GM23338 (cell line): ENCODE results near the gene CCDC57. TPM values are rescaled to one million over a fixed set of nuclear protein-coding genes. Genes with fewer than 3 reads are reported as not detected.

Experiments used
- ATAC-seq: fragments of 200-7000 bp; cut with Tn5 transposase; 3 replicates; pipeline ENCODE4 v1.9.1; 2020
- DNase-seq: peaks from one replicate; pipeline ENCODE4 v3.0.0-alpha.2; 2015; ENCODE audit warnings: low spot score
- H2AFZ ChIP-seq: fragments of 200-600 bp; sonication (generic); 2 replicates; pipeline ENCODE4 v1.8.0; 2016; ENCODE audit warnings: antibody characterized with exemption, mild to moderate bottlenecking, moderate library complexity
- H3F3A ChIP-seq: fragments of 200-600 bp; sonication (generic); replicated peaks from 2 replicates; pipeline ENCODE4 v1.8.0; 2017; ENCODE audit warnings: antibody characterized with exemption, mixed run types, low read depth
- H3K27ac ChIP-seq: fragments of 200-600 bp; sonication (generic); 2 replicates; pipeline ENCODE4 v1.6.1; 2016; ENCODE audit warnings: low read depth
- H3K27me3 ChIP-seq: fragments of 200-600 bp; sonication (generic); 2 replicates; pipeline ENCODE4 v1.8.0; 2016; ENCODE audit warnings: mild to moderate bottlenecking, mixed run types, moderate library complexity; ENCODE audit not compliant: insufficient read depth
- H3K36me3 ChIP-seq: fragments of 200-600 bp; sonication (generic); 2 replicates; pipeline ENCODE4 v1.8.0; 2016; ENCODE audit warnings: mild to moderate bottlenecking; ENCODE audit not compliant: insufficient read depth
- H3K4me1 ChIP-seq: fragments of 200-600 bp; sonication (generic); 2 replicates; pipeline ENCODE4 v1.8.0; 2016; ENCODE audit warnings: mild to moderate bottlenecking, moderate library complexity; ENCODE audit not compliant: insufficient read depth
- H3K4me2 ChIP-seq: fragments of 200-600 bp; sonication (generic); 2 replicates; pipeline ENCODE4 v1.7.1; 2017; ENCODE audit warnings: mixed run types
- H3K4me3 ChIP-seq: fragments of 200-600 bp; sonication (generic); 2 replicates; pipeline ENCODE4 v1.6.1; 2016; ENCODE audit warnings: mixed run types
- H3K79me2 ChIP-seq: fragments of 200-600 bp; sonication (generic); replicated peaks from 2 replicates; pipeline ENCODE4 v1.8.0; 2017; ENCODE audit warnings: mild to moderate bottlenecking; ENCODE audit not compliant: insufficient read depth
- H3K9me2 ChIP-seq: fragments of 200-600 bp; sonication (generic); 2 replicates; pipeline ENCODE4 v1.8.0; 2017; ENCODE audit not compliant: insufficient read depth
- H4K20me1 ChIP-seq: fragments of 200-600 bp; sonication (generic); replicated peaks from 2 replicates; pipeline ENCODE4 v1.8.0; 2017; ENCODE audit warnings: mild to moderate bottlenecking; ENCODE audit not compliant: insufficient read depth
- H3K27ac Mint-ChIP-seq: 2 replicates; pipeline ENCODE4 v1.8.0; 2020; ENCODE audit warnings: inconsistent platforms, mild to moderate bottlenecking, moderate library complexity, mixed read lengths
- H3K27me3 Mint-ChIP-seq: 3 replicates; pipeline ENCODE4 v1.8.0; 2022; ENCODE audit warnings: low read depth, mild to moderate bottlenecking, moderate library complexity, mixed read lengths, inconsistent platforms; ENCODE audit not compliant: insufficient read depth, poor library complexity
- H3K36me3 Mint-ChIP-seq: 3 replicates; pipeline ENCODE4 v1.8.0; 2021; ENCODE audit warnings: low read depth, mild to moderate bottlenecking, inconsistent platforms, moderate library complexity, mixed read lengths
- H3K4me1 Mint-ChIP-seq: 3 replicates; pipeline ENCODE4 v1.8.0; 2020; ENCODE audit warnings: mild to moderate bottlenecking, inconsistent platforms, mixed read lengths
- H3K4me3 Mint-ChIP-seq: 3 replicates; pipeline ENCODE4 v1.8.0; 2021; ENCODE audit warnings: moderate library complexity, mild to moderate bottlenecking, inconsistent platforms, mixed read lengths
- H3K9me3 Mint-ChIP-seq: 3 replicates; pipeline ENCODE4 v1.8.0; 2020; ENCODE audit warnings: moderate library complexity, mild to moderate bottlenecking, inconsistent platforms, mixed read lengths
- CREB1 ChIP-seq: fragments of 250-450 bp; sonication (Bioruptor Pico); IDR thresholded peaks from 2 replicates; pipeline ENCODE4 v1.5.0; 2020; ENCODE audit warnings: low read depth, mild to moderate bottlenecking, moderate library complexity
- CTCF ChIP-seq, 2 experiments: fragments of 200-600 bp in 1 of 2; sonication (generic) in 1 of 2; conservative IDR thresholded peaks; 2 replicates each; pipeline versions ENCODE4 v1.5.1 to v1.6.1; 2016 to 2017; ENCODE audit warnings: antibody characterized with exemption in 2 of 2, low read depth in 2 of 2, mild to moderate bottlenecking in 2 of 2, moderate library complexity in 1 of 2
- ETS1 ChIP-seq: IDR thresholded peaks from 2 replicates; pipeline ENCODE4 v1.6.1; 2016; ENCODE audit warnings: antibody characterized with exemption
- EZH2 ChIP-seq: fragments of 200-600 bp; sonication (generic); IDR thresholded peaks from one replicate; pipeline ENCODE4 v1.8.0; 2017; ENCODE audit warnings: antibody characterized with exemption, mild to moderate bottlenecking, low read depth; ENCODE audit not compliant: unreplicated experiment
- EZH2phosphoT487 ChIP-seq: fragments of 200-600 bp; sonication (generic); IDR thresholded peaks from one replicate; pipeline ENCODE4 v1.8.1; 2018; ENCODE audit warnings: antibody characterized with exemption; ENCODE audit not compliant: unreplicated experiment
- JUNB ChIP-seq: IDR thresholded peaks from one replicate; pipeline ENCODE4 v1.6.1; 2016; ENCODE audit warnings: antibody characterized with exemption; ENCODE audit not compliant: unreplicated experiment
- NANOG ChIP-seq: IDR thresholded peaks from 2 replicates; pipeline ENCODE4 v1.6.1; 2016; ENCODE audit warnings: antibody characterized with exemption, borderline replicate concordance
- POLR2AphosphoS5 ChIP-seq: IDR thresholded peaks from 2 replicates; pipeline ENCODE4 v1.6.1; 2016; ENCODE audit warnings: antibody characterized with exemption, low read depth
- REST ChIP-seq: IDR thresholded peaks from one replicate; pipeline ENCODE4 v1.6.1; 2018; ENCODE audit warnings: antibody characterized with exemption; ENCODE audit not compliant: unreplicated experiment
- STAT1 ChIP-seq: IDR thresholded peaks from one replicate; pipeline ENCODE4 v1.6.1; 2016; ENCODE audit warnings: antibody characterized with exemption; ENCODE audit not compliant: unreplicated experiment
- ZNF114 ChIP-seq: fragments of 250-450 bp; sonication (Bioruptor Pico); IDR thresholded peaks from 2 replicates; pipeline ENCODE4 v1.5.0; 2020; ENCODE audit warnings: mild to moderate bottlenecking, moderate library complexity
- ZNF331 ChIP-seq: fragments of 250-450 bp; sonication (Bioruptor Pico); IDR thresholded peaks from 2 replicates; pipeline ENCODE4 v1.5.0; 2020; ENCODE audit warnings: low read depth, mild to moderate bottlenecking, moderate library complexity
- ZNF462 ChIP-seq: fragments of 250-450 bp; sonication (Bioruptor Pico); IDR thresholded peaks from 2 replicates; pipeline ENCODE4 v1.5.0; 2020; ENCODE audit warnings: mild to moderate bottlenecking, moderate library complexity
- polyA plus RNA-seq: library from polyadenylated mRNA; unstranded; fragments of >200 nt; fragmentation: Nextera tagmentation; extraction: Ambion mirVana; gene quantifications from 2 replicates; pipeline ENCODE4 v1.2.1, GENCODE V29; 2016
- total RNA-seq: library from RNA; depleted of rRNA; stranded (reverse); fragments of >200 nt; shearing (Covaris generic); gene quantifications from 2 replicates; pipeline ENCODE4 v1.2.3, GENCODE V29; 2014

Gene CCDC57
- total and polyA plus RNA-seq, 2 experiments from 2014 or later = 7.0 to 16.3 TPM

GRCh38 chr17:82168568-82168967, 44.1 kb downstream of the CCDC57 start:
- no peak for DNase-seq
- H3K4me1 ChIP-seq = peaks cover 5% of the 10 kb centered on the region
- peaks cover 44% of the 10 kb centered on the region for H3K36me3 Mint-ChIP-seq
- TF ChIP-seq NANOG (no peak), POLR2AphosphoS5 (no peak), JUNB (no peak), STAT1 (no peak), REST (no peak), ETS1 (no peak), CREB1 (CRISPR knock-in tag) (no peak), CTCF (conservative IDR thresholded peaks at IDR 0.05; ENCODE audit: low read depth in 2 of 2) (no peak), ZNF462 (no peak), EZH2 (no peak), EZH2phosphoT487 (no peak), ZNF331 (CRISPR knock-in tag) (no peak), ZNF114 (no peak)
- no peak overlapping the region for H3K4me2 ChIP-seq
- H4K20me1 ChIP-seq = peaks cover 13% of the 10 kb centered on the region
- H3K4me1 Mint-ChIP-seq = peaks cover 10% of the 10 kb centered on the region
- H3K4me3 ChIP-seq = no peak overlapping the region
- peaks cover 6% of the 10 kb centered on the region; the same call in 1 of the 2 replicates for H3F3A ChIP-seq
- H2AFZ ChIP-seq = no peak overlapping the region
- H3K27ac ChIP-seq = no peak overlapping the region
- H3K27me3 ChIP-seq = peaks cover 53% of the 10 kb centered on the region
- no peaks in the 10 kb centered on the region for H3K36me3 ChIP-seq
- H3K27me3 Mint-ChIP-seq = peaks cover 52% of the 10 kb centered on the region
- H3K4me3 Mint-ChIP-seq = no peak overlapping the region
- H3K27ac Mint-ChIP-seq = no peak overlapping the region
- no peaks in the 10 kb centered on the region for H3K9me2 ChIP-seq
- no peak for ATAC-seq
- no peaks in the 10 kb centered on the region for H3K79me2 ChIP-seq
- peaks cover 3% of the 10 kb centered on the region; the same call in 1 of the 3 replicates for H3K9me3 Mint-ChIP-seq
